WERI-Rb-1 (cell line): ENCODE data around the gene KANSL1L.

Experiments used
- DNase-seq: peaks from one replicate; pipeline ENCODE4 v3.0.0-alpha.2; 2020
- H3K27ac ChIP-seq: fragments of 250-450 bp; sonication (Bioruptor Pico); 2 replicates; pipeline ENCODE4 v1.5.1; 2020; ENCODE audit warnings: mild to moderate bottlenecking, moderate library complexity
- H3K27me3 ChIP-seq: fragments of 250-450 bp; sonication (Bioruptor Pico); 2 replicates; pipeline ENCODE4 v1.5.1; 2021; ENCODE audit warnings: mild to moderate bottlenecking, low read depth, moderate library complexity; ENCODE audit not compliant: insufficient read depth, severe bottlenecking
- H3K36me3 ChIP-seq: fragments of 250-450 bp; sonication (Bioruptor Pico); 2 replicates; pipeline ENCODE4 v1.5.1; 2020; ENCODE audit warnings: mild to moderate bottlenecking, moderate library complexity
- H3K4me3 ChIP-seq: 2 replicates; pipeline ENCODE4 v1.5.1; 2011; ENCODE audit warnings: low read depth, mild to moderate bottlenecking, control low read depth, low read length
- H3K9me3 ChIP-seq: fragments of 250-450 bp; sonication (Bioruptor Pico); 2 replicates; pipeline ENCODE4 v1.5.1; 2021; ENCODE audit warnings: mild to moderate bottlenecking, moderate library complexity; ENCODE audit not compliant: severe bottlenecking
- TF ChIP-seq, protein P1 (sequence below): IDR thresholded peaks from 2 replicates; pipeline ENCODE4 v1.5.1; 2011; ENCODE audit warnings: low read depth, mild to moderate bottlenecking, control low read depth, inconsistent platforms, low read length

Gene KANSL1L

DNA sequence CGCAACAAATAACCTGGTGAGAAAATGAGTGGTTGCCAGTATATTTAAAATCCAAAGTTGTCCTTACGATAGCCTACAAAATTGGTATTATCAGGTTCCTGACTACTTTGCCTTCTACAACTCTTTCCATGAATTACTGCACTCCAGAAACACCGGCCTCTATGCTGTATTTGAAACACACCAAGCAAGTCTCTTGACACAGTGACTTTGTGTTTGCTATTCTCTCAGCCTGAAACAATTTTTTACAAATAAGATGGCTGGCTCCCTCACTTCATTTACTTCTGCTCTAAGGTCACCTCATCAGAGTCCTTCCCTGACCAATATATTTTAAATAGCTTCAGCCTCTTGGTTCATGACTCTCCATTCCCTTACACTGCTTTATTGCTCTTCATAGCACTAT, 12.2 kb downstream of the KANSL1L start:
- peaks cover 6% of the 10 kb centered on the region for H3K36me3 ChIP-seq
- no peak overlapping the region for H3K4me3 ChIP-seq
- DNase-seq: no peak
- H3K27ac ChIP-seq: no peak overlapping the region
- H3K9me3 ChIP-seq: no peaks in the 10 kb centered on the region
- H3K27me3 ChIP-seq: no peaks in the 10 kb centered on the region
- TF ChIP-seq, protein P1, sequence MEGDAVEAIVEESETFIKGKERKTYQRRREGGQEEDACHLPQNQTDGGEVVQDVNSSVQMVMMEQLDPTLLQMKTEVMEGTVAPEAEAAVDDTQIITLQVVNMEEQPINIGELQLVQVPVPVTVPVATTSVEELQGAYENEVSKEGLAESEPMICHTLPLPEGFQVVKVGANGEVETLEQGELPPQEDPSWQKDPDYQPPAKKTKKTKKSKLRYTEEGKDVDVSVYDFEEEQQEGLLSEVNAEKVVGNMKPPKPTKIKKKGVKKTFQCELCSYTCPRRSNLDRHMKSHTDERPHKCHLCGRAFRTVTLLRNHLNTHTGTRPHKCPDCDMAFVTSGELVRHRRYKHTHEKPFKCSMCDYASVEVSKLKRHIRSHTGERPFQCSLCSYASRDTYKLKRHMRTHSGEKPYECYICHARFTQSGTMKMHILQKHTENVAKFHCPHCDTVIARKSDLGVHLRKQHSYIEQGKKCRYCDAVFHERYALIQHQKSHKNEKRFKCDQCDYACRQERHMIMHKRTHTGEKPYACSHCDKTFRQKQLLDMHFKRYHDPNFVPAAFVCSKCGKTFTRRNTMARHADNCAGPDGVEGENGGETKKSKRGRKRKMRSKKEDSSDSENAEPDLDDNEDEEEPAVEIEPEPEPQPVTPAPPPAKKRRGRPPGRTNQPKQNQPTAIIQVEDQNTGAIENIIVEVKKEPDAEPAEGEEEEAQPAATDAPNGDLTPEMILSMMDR: no peak

DNA sequence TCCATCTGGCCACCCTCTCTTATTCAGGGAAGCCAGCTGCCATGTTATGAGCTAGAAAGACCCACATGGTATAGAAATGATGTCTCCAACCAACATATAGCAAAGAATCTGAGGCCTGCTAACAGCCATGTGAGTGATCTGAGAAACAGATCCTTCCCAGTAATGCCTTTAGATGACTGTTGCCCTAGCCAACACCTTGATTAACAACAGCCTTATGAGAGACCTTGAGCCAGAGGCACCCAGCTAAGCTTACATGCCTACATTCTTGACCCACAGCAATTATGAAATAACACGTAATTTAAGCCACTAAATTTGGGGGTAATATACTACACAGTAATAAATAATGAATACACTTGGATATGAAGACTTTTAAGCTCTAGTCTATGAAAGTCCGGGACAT, 13.0 kb downstream of the KANSL1L start:
- DNase-seq: peak; percentile 36
- peaks cover 12% of the 10 kb centered on the region for H3K36me3 ChIP-seq

DNA sequence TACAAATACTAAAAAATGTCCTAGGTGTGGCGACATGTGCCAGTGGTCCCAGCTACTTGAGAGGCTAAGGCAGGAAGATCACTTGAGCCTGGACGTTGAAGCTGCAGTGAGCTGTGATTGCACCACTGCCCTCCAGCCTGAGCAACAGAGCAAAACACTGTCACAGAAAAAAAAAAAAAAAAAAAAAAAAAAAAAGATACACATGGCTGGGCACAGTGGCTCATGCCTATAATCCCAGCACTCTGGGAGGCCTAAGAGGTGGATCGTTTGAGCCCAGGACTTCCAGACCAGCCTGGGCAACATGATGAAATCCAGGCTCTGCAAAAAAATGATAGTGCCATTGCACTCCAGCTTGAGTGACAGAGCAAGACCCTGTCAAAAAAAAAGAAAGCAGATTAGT, 13.7 kb downstream of the KANSL1L start:
- H3K4me3 ChIP-seq: no peak overlapping the region

More for the DNA sequence above, 13.0 kb downstream of the KANSL1L start:
- no peak overlapping the region for H3K4me3 ChIP-seq
- peak overlapping the region; percentile 74 for H3K27ac ChIP-seq
- H3K27me3 ChIP-seq: no peaks in the 10 kb centered on the region
- no peaks in the 10 kb centered on the region for H3K9me3 ChIP-seq
- TF ChIP-seq, protein P1: no peak

DNA sequence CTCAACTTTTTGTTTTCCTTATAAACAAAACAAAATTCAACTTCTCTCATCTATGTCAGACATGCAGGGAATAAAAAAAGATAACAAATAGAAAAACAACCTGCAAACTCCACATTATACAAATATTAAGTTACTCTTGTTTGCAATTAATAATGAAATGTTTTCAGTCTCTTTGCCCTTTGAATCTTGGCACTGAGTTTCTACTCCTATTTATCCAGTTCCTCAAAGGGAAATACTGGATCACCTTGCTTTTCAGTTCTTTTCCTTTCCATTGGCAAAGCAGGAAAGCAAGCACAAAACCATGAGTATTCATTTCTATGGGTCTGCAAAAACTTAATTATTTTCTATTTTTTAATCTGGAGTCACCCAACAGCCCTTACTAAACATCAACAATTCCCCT, 23.6 kb downstream of the KANSL1L start:
- Histone ChIP-seq H3K9me3 (no peaks in the 10 kb centered on the region), H3K36me3 (peaks cover 38% of the 10 kb centered on the region), H3K27me3 (no peaks in the 10 kb centered on the region), H3K27ac (no peak overlapping the region), H3K4me3 (no peak overlapping the region)
- TF ChIP-seq, protein P1: no peak
- no peak for DNase-seq

More for the DNA sequence above, 13.7 kb downstream of the KANSL1L start:
- Histone ChIP-seq H3K27ac (no peak overlapping the region; the same call in 1 of the 2 replicates), H3K27me3 (no peaks in the 10 kb centered on the region), H3K36me3 (peaks cover 15% of the 10 kb centered on the region), H3K9me3 (no peaks in the 10 kb centered on the region)
- TF ChIP-seq, protein P1: no peak
- DNase-seq: no peak

DNA sequence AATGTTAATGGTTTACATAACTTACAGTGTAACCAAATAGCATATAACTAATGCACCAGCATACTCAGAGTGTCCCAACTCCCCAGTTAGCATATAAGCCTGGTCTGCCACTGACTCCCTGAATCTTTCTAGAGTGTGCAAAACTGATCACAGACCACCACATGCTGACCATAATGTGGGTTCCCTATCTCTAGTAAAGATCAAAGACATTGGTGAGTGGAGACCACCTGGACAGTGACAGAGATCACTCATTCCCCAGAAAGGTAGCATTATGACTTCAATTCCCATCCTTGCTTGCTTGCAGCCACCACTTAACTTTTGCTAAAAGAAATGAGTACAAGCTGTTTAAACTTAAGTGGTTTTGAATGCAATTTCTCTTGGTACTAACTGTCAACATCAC, 39.0 kb downstream of the KANSL1L start:
- TF ChIP-seq, protein P1: no peak
- H3K4me3 ChIP-seq: no peak overlapping the region
- no peak for DNase-seq
- H3K9me3 ChIP-seq: no peaks in the 10 kb centered on the region
- H3K36me3 ChIP-seq: no peaks in the 10 kb centered on the region; the same call in 1 of the 2 replicates
- no peak overlapping the region for H3K27ac ChIP-seq
- H3K27me3 ChIP-seq: no peaks in the 10 kb centered on the region

DNA sequence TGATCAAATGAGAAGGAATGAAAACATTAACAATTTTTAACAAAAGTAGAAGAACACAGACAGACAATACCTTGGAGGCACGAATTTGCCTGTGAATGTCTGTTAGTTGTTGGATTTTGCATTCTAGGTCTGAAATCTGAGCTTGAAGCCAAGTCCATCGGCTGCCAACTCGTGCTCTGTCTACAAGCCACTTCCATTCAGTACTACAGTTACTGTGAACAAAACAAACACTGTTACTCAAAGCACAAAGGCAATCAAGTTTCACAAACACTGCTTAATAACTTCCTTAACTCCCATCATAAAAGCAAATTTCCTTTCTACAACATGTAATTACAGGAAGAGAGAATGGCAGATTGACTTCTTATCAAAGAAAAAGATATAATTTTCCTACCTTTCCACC, 42.2 kb downstream of the KANSL1L start:
- TF ChIP-seq, protein P1: no peak
- Histone ChIP-seq H3K9me3 (no peaks in the 10 kb centered on the region), H3K36me3 (no peaks in the 10 kb centered on the region; the same call in 1 of the 2 replicates), H3K27me3 (no peaks in the 10 kb centered on the region), H3K27ac (no peak overlapping the region), H3K4me3 (no peak overlapping the region)
- no peak for DNase-seq
